Esophagus squamous epithelium (tissue), 5 donors: ENCODE data around the gene CNOT9. TPM values are rescaled to one million over a fixed set of nuclear protein-coding genes. Genes with fewer than 3 reads are reported as not detected.

Source experiments
- DNase-seq: peaks from one replicate; lab custom pipeline; 2025; lab: John Stamatoyannopoulos, UW
- H3K27ac ChIP-seq, 4 donors: fragments of 200-600 bp; sonication (generic); one replicate each; pipeline ENCODE4 v1.5.1; 2016 to 2019; ENCODE audit warnings: mild to moderate bottlenecking in 1 of 4
- H3K27me3 ChIP-seq, 4 donors: fragments of 200-600 bp; sonication (generic); 1 replicate in 3 of 4; 2 replicates in 1 of 4; pipeline versions ENCODE4 v1.5.1 to v1.6.0; 2017 to 2021; ENCODE audit warnings: antibody characterized with exemption in 1 of 4
- H3K36me3 ChIP-seq, 3 donors: fragments of 200-600 bp; sonication (generic); one replicate each; pipeline ENCODE4 v1.5.1; 2016 to 2019
- H3K4me1 ChIP-seq, 3 donors: fragments of 200-600 bp; sonication (generic); one replicate each; pipeline ENCODE4 v1.5.1; 2017 to 2019
- H3K4me3 ChIP-seq, 4 donors: fragments of 200-600 bp; sonication (generic); 1 replicate in 3 of 4; 2 replicates in 1 of 4; pipeline ENCODE4 v1.5.1; 2016 to 2019; ENCODE audit warnings: mild to moderate bottlenecking in 2 of 4, moderate library complexity in 1 of 4
- H3K9me3 ChIP-seq, 3 donors: fragments of 200-600 bp; sonication (generic); one replicate each; pipeline ENCODE4 v1.5.1; 2016 to 2019
- POLR2A ChIP-seq, 4 donors: fragments of 450-650 bp; IDR thresholded peaks; one replicate each; pipeline ENCODE4 v1.6.1; 2017; ENCODE audit warnings: antibody characterized with exemption in 4 of 4, mild to moderate bottlenecking in 4 of 4, moderate library complexity in 3 of 4
- WGBS, 2 donors: methylation state at CpG; one replicate each; pipeline ENCODE4 v1.1.5; 2018; 5-methylcytosine and 5-hydroxymethylcytosine counted together
- intact Hi-C: fragments of 100-400 bp; cut with DNase I; formaldehyde crosslinking; loops from one replicate; pipeline ENCODE4 v1.15.0; 2022
- total RNA-seq, 4 donors: library from RNA; depleted of rRNA; stranded (reverse); fragments of >200 nt; gene quantifications; one replicate each; pipeline ENCODE4 v1.1.0, GENCODE V29; 2016
- TF ChIP-seq, protein P1 (sequence below), 6 experiments: fragments of 450-650 bp in 4 of 6; fragments of 200-600 bp in 2 of 6; sonication (generic) in 2 of 6; IDR thresholded peaks; one replicate each; pipeline ENCODE4 v1.5.1; 2016 to 2019; ENCODE audit warnings: antibody characterized with exemption in 6 of 6, mild to moderate bottlenecking in 4 of 6, moderate library complexity in 4 of 6
- donor health status: DM: yes; HTN: yes; CAD: no.

Gene CNOT9
- total RNA-seq, 4 donors from 2014 or later, result 30.4 to 58.3 (median 40.0) TPM

DNA sequence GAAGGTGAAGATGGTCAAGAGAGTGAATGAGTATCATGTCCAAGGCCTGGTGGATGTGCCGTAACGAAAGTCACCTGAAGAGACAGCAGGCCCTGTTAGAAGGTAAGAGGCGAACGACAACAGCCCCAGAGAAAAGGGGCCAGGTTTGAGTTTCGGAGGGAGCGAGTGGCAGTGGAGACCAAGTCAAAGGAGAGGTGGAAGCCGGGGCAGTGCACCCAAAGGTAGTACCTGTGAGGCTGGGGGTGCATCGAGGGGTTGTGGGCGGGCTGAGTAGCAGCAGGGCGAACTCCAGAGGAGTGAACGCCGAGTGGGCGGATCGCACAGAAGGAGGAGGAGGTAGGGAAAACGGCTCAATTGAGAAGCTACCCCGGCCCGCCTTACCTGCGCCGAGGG, 846 bp upstream of the CNOT9 start:
- H3K4me1 ChIP-seq, result peaks cover 8 to 64% (median 25%) of the 10 kb centered on the region in 3 donors
- WGBS, 2 donors, result 0 to 1% methylated on average over 19 of the region's 19 CpGs
- intact Hi-C loops, result no loop called here

DNA sequence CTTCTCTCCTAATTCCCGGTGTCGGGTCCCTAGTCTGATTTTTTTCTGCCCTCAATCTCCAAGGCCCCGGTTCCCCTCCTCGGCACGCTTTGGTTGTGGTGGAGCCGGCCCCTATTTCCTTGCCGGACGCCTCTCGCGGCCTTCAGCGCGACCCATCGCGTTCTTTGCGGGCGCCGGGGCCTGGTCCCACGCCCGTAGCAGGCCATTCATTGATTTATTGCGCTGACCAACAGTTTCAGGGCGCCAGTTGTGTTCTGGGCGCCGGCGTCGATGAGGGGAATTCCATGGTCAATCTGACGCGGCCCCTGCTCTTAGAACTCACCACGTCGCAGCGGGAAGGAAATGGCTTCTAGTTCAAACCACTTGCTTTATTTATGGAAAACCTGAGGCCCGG, 396 bp downstream of the CNOT9 start:
- 1% methylated on average over 25 to 26 of the region's 31 CpGs for WGBS, 2 donors
- intact Hi-C loops, result no loop called here
- Histone ChIP-seq H3K9me3 (no peaks in the 10 kb centered on the region), H3K4me3 (peak overlapping the region; percentile 64 to 96 (median 75)), H3K27ac (peak overlapping the region; percentile 87 to 98 (median 95)), H3K36me3 (peaks cover 0 to 23% (median 4%) of the 10 kb centered on the region in 3 donors), H3K27me3 (no peaks in the 10 kb centered on the region), H3K4me1 (peaks cover 8 to 59% (median 25%) of the 10 kb centered on the region in 3 donors)
- no peak for DNase-seq
- TF ChIP-seq POLR2A (IDR thresholded peaks at IDR 0.05), result no peak
- TF ChIP-seq, protein P1, sequence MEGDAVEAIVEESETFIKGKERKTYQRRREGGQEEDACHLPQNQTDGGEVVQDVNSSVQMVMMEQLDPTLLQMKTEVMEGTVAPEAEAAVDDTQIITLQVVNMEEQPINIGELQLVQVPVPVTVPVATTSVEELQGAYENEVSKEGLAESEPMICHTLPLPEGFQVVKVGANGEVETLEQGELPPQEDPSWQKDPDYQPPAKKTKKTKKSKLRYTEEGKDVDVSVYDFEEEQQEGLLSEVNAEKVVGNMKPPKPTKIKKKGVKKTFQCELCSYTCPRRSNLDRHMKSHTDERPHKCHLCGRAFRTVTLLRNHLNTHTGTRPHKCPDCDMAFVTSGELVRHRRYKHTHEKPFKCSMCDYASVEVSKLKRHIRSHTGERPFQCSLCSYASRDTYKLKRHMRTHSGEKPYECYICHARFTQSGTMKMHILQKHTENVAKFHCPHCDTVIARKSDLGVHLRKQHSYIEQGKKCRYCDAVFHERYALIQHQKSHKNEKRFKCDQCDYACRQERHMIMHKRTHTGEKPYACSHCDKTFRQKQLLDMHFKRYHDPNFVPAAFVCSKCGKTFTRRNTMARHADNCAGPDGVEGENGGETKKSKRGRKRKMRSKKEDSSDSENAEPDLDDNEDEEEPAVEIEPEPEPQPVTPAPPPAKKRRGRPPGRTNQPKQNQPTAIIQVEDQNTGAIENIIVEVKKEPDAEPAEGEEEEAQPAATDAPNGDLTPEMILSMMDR (IDR thresholded peaks at IDR 0.05), result no peak

More for the DNA sequence above, 846 bp upstream of the CNOT9 start:
- no peaks in the 10 kb centered on the region for H3K27me3 ChIP-seq
- peak overlapping the region; percentile 64 to 96 (median 75) for H3K4me3 ChIP-seq
- peak overlapping the region; percentile 87 to 98 (median 95) for H3K27ac ChIP-seq
- TF ChIP-seq, protein P1 (IDR thresholded peaks at IDR 0.05), result no peak
- TF ChIP-seq POLR2A (IDR thresholded peaks at IDR 0.05), result no peak
- DNase-seq, result peak; percentile 51
- no peaks in the 10 kb centered on the region for H3K9me3 ChIP-seq
- peaks cover 0 to 26% (median 4%) of the 10 kb centered on the region in 3 donors for H3K36me3 ChIP-seq

DNA sequence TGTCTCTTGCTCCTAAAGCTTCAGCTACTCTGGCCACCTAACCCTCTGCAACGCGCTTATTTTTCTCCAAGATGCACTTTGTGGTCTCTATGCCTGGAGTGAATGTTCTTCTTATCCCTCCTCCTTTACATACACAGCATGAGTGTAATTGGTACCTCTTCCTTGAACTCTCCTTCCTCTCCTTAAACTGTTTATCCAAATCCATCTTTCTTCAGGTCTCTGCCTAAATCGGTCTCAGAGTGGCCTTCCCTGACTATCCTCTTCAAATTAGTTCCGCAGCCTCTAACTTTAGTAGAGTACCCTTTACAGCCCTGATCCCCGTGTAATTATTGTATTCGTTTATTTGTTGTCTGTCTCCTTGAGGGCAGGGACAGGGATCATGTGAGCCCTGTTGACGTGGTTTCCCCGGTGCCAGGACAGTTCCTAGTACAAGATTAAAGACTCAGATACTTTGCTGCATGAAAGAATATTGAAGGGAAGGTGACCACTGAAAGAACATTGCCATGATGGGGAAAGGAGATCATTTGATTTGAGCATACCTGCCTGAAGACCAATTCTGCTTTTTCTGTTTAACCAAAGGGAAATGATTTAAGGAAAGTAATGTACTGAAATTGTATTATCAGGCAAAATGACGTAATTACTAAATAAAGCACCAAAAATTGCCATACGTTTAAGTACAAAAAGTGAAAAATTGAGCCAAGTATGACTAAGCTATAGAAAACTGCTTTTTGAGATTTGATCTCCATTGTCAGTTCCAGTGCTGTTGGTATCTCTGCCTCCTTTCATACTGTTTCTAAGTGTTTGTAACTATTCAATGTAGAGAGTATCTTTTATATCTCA, 1.2 kb downstream of the CNOT9 start:
- no peak for TF ChIP-seq POLR2A (IDR thresholded peaks at IDR 0.05)
- TF ChIP-seq, protein P1 (IDR thresholded peaks at IDR 0.05), result no peak
- Histone ChIP-seq H3K27me3 (no peaks in the 10 kb centered on the region), H3K4me1 (peaks cover 8 to 59% (median 25%) of the 10 kb centered on the region in 3 donors), H3K9me3 (no peaks in the 10 kb centered on the region), H3K36me3 (peaks cover 0 to 26% (median 4%) of the 10 kb centered on the region in 3 donors), H3K27ac (peak overlapping the region; percentile 87 to 98 (median 95)), H3K4me3 (peak overlapping the region; percentile 64 to 96 (median 75))
- intact Hi-C loops, result no loop called here
- 5 to 6% methylated on average over 10 of the region's 10 CpGs for WGBS, 2 donors
- DNase-seq, result no peak

DNA sequence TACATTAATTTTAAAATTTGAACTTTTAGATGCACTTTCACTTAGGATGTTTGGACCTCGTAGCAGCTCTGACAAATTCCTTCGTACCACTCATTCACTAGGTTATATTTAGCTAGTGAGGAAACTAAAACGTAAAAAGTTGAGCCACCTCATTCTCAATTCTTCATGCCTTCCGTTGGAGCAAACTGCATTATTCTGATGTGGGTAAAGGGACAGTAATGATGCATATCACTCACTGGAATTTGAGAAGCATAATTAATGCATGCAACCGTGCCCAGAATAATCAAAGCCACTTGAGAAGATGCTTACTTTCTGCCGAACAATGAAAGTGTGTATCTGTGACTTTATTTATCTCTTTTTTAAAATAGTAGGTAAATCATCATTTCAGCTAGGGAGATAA, 2.2 kb downstream of the CNOT9 start:
- Histone ChIP-seq H3K4me1 (peaks cover 8 to 55% (median 25%) of the 10 kb centered on the region in 3 donors), H3K9me3 (no peaks in the 10 kb centered on the region), H3K27ac (peak overlapping the region in 2 of 4 donors; percentile 94 to 98), H3K4me3 (no peak overlapping the region), H3K36me3 (peaks cover 0 to 34% (median 4%) of the 10 kb centered on the region in 3 donors), H3K27me3 (no peaks in the 10 kb centered on the region)
- TF ChIP-seq POLR2A (IDR thresholded peaks at IDR 0.05), result no peak
- TF ChIP-seq, protein P1 (IDR thresholded peaks at IDR 0.05), result no peak
- intact Hi-C loops, result no loop called here
- no peak for DNase-seq
- WGBS, 2 donors, result 15 to 23% methylated on average over 5 to 6 of the region's 6 CpGs

DNA sequence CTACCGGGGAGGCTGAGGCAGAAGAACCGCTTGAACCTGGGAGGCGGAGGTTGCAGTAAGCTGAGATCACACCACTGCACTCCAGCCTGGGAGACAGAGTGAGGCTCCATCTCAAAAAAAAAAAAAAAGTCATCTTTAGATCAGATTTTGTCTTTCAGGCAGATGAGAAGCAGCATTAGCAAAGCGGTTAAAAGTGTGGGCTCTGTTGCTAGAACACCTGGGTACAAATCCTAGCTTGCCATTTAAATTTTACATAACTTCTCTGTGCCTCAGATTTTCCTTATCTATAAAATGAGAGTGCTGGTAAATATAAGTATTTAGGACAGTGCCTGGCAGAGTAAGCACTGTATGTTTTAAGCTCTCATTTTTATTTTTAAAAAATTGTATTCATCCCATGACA, 8.2 kb downstream of the CNOT9 start:
- 84 to 95% methylated on average over 4 of the region's 4 CpGs for WGBS, 2 donors
- peaks cover 0 to 27% (median 0%) of the 10 kb centered on the region in 3 donors for H3K4me1 ChIP-seq
- DNase-seq, result no peak
- no peaks in the 10 kb centered on the region for H3K9me3 ChIP-seq
- H3K27me3 ChIP-seq, result no peaks in the 10 kb centered on the region
- intact Hi-C loops, result no loop called here
- no peak overlapping the region for H3K4me3 ChIP-seq
- H3K36me3 ChIP-seq, result peaks cover 0 to 75% (median 4%) of the 10 kb centered on the region in 3 donors
- TF ChIP-seq POLR2A (IDR thresholded peaks at IDR 0.05), result no peak
- TF ChIP-seq, protein P1 (IDR thresholded peaks at IDR 0.05), result no peak
- no peak overlapping the region for H3K27ac ChIP-seq
